Ishikawa (cell line): Measurements from ENCODE around the gene SLCO2B1.

Source experiments
- CEBPB ChIP-seq: IDR thresholded peaks from 2 replicates; pipeline ENCODE4 v1.6.1; 2012
- CREB1 ChIP-seq: IDR thresholded peaks from 2 replicates; pipeline ENCODE4 v1.6.1; 2012; ENCODE audit warnings: low read depth
- EGR1 ChIP-seq: IDR thresholded peaks from 2 replicates; pipeline ENCODE4 v1.6.1; 2012
- EP300 ChIP-seq: IDR thresholded peaks from 2 replicates; pipeline ENCODE4 v1.6.1; 2012; ENCODE audit warnings: borderline replicate concordance
- FOXM1 ChIP-seq: IDR thresholded peaks from 2 replicates; pipeline ENCODE4 v1.6.1; 2012; ENCODE audit warnings: low read depth, borderline replicate concordance
- MAX ChIP-seq: IDR thresholded peaks from 2 replicates; pipeline ENCODE4 v1.6.1; 2012
- NFIC ChIP-seq: IDR thresholded peaks from 2 replicates; pipeline ENCODE4 v1.6.1; 2012
- RAD21 ChIP-seq: IDR thresholded peaks from 2 replicates; pipeline ENCODE4 v1.6.1; 2012; ENCODE audit warnings: low read depth
- REST ChIP-seq: IDR thresholded peaks from 2 replicates; pipeline ENCODE4 v1.6.1; 2012; ENCODE audit warnings: low read depth, mild to moderate bottlenecking
- TAF1 ChIP-seq: IDR thresholded peaks from 2 replicates; pipeline ENCODE4 v1.6.1; 2012; ENCODE audit warnings: low read depth, mild to moderate bottlenecking
- TCF12 ChIP-seq: IDR thresholded peaks from 2 replicates; pipeline ENCODE4 v1.6.1; 2012; ENCODE audit warnings: low read depth
- TEAD4 ChIP-seq: IDR thresholded peaks from 2 replicates; pipeline ENCODE4 v1.6.1; 2012
- USF1 ChIP-seq: IDR thresholded peaks from 2 replicates; pipeline ENCODE4 v1.6.1; 2012
- YY1 ChIP-seq: IDR thresholded peaks from 2 replicates; pipeline ENCODE4 v1.6.1; 2012; ENCODE audit warnings: low read depth
- ZBTB7A ChIP-seq: IDR thresholded peaks from 2 replicates; pipeline ENCODE4 v1.6.1; 2012; ENCODE audit warnings: low read depth

Gene SLCO2B1

GRCh38 chr11:75158241-75158640, 7.3 kb downstream of the SLCO2B1 start:
- no peak for TF ChIP-seq EGR1
- no peak for TF ChIP-seq CREB1
- no peak for TF ChIP-seq MAX
- TF ChIP-seq TCF12 = no peak
- no peak for TF ChIP-seq CEBPB
- no peak for TF ChIP-seq FOXM1
- TF ChIP-seq NFIC = no peak
- TF ChIP-seq ZBTB7A = no peak
- no peak for TF ChIP-seq EP300
- no peak for TF ChIP-seq RAD21
- TF ChIP-seq TEAD4 = no peak
- TF ChIP-seq YY1 = no peak
- no peak for TF ChIP-seq REST

- TF ChIP-seq EGR1 (no peak), REST (no peak), EP300 (no peak), CREB1 (no peak), USF1 (no peak), NFIC (no peak), TAF1 (no peak), RAD21 (no peak), YY1 (no peak), FOXM1 (no peak), CEBPB (no peak), TCF12 (no peak), ZBTB7A (no peak), TEAD4 (no peak), MAX (no peak)
Observed at GRCh38 chr11:75158696-75159150, 7.8 kb downstream of the SLCO2B1 start.

- TF ChIP-seq RAD21 (no peak), ZBTB7A (no peak), TCF12 (no peak), EGR1 (no peak), EP300 (no peak), TEAD4 (no peak), CREB1 (no peak), USF1 (no peak), CEBPB (no peak), YY1 (no peak), MAX (no peak), NFIC (no peak), REST (no peak), FOXM1 (no peak), TAF1 (no peak)
Observed at GRCh38 chr11:75159151-75159953, 8.4 kb downstream of the SLCO2B1 start.

GRCh38 chr11:75160220-75160757, 9.4 kb downstream of the SLCO2B1 start:
- TF ChIP-seq YY1 (no peak), TCF12 (no peak), MAX (no peak), TAF1 (no peak), RAD21 (no peak), ZBTB7A (no peak), NFIC (no peak), CREB1 (no peak), CEBPB (no peak), EP300 (no peak), FOXM1 (no peak), TEAD4 (no peak), REST (no peak), EGR1 (no peak), USF1 (no peak)
